ENCODE results near the gene THSD7B.
A peak's percentile ranks its signal among the peaks of the same experiment; 100 is the strongest.

THSD7B gene

DNA sequence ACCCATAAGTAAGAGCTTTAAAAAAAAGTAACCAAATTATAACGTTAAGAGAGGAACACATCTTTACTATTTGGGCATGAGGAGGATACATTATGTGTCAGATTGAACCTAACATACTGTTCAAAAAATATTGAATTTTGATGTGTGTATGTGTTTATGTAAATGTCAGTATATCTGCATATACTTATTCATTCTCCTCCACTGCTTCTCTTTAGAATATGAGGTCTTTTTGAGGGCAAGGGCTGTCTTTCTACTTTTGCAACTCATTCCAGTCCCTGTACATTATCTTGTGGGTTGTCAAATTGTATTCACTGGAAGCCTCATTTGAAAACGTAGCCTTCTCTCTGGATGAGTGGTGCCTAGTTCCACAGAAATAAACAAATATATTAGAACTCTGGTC lies 689.5 kb downstream of the THSD7B start:
- Histone ChIP-seq H3K4me3 (ENCODE audit: low read length) (no peak overlapping the region), H3F3A (ENCODE audit: control insufficient read depth, insufficient read depth) (no peaks in the 10 kb centered on the region), H3K9me2 (replicated peaks; ENCODE audit: control insufficient read depth, low read length) (no peaks in the 10 kb centered on the region), H3K79me2 (ENCODE audit: control insufficient read depth, low read length) (no peaks in the 10 kb centered on the region), H3K4me1 (ENCODE audit: control insufficient read depth, low read length) (no peaks in the 10 kb centered on the region), H3K27ac (ENCODE audit: low read depth, low read length) (no peak overlapping the region), H3K27me3 (ENCODE audit: control insufficient read depth, low read length) (no peaks in the 10 kb centered on the region), H3K9me3 (ENCODE audit: control insufficient read depth, insufficient read depth, low read length) (no peaks in the 10 kb centered on the region), H4K20me1 (ENCODE audit: control insufficient read depth, insufficient read depth, low read depth, low read length) (no peaks in the 10 kb centered on the region), H3K36me3 (ENCODE audit: control insufficient read depth, low read length) (no peaks in the 10 kb centered on the region), H3K4me2 (ENCODE audit: low read length) (no peak overlapping the region)
- TF ChIP-seq EZH2phosphoT487 (IDR thresholded peaks at IDR 0.05; ENCODE audit: borderline replicate concordance, low read length), result no peak
- TF ChIP-seq CTCF (IDR thresholded peaks at IDR 0.05; ENCODE audit: low read depth, low read length, poor library complexity, severe bottlenecking), result no peak

DNA sequence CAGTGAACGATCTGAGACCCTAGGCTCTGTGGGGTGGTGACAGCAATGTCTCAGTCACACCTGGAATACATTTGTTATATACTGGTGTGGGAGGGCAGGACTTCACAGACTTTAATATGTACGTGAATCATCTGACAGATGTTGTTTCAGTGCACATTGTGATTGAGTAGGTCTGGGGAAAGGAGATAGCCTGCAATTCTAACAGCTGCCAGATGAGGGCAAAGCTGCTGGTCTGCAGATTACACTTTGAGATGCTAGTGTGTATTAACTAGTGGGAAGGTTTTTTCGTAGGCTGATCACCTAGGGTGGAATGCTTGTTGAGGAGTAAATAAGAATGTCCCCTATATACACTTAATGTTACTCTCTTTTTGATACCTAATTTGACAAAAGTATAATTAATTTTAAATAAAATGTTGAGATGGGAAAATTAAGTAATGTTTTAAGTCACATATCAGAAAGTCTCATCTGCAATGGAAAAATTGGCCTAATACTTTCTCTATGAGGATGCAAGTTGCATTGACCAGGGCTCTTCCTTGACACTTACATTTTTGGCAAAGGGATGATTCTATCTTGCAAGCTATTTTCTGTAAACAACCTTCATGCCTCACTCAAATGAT lies 702.0 kb downstream of the THSD7B start:
- Histone ChIP-seq H3K4me2 (ENCODE audit: low read length) (no peak overlapping the region), H3K4me1 (ENCODE audit: control insufficient read depth, low read length) (no peaks in the 10 kb centered on the region), H3K9me3 (ENCODE audit: control insufficient read depth, insufficient read depth, low read length) (no peaks in the 10 kb centered on the region), H3K27ac (ENCODE audit: low read depth, low read length) (no peak overlapping the region), H3K79me2 (ENCODE audit: control insufficient read depth, low read length) (no peaks in the 10 kb centered on the region), H3K27me3 (ENCODE audit: control insufficient read depth, low read length) (no peaks in the 10 kb centered on the region), H3K36me3 (ENCODE audit: control insufficient read depth, low read length) (no peaks in the 10 kb centered on the region), H3F3A (ENCODE audit: control insufficient read depth, insufficient read depth) (no peaks in the 10 kb centered on the region), H3K4me3 (ENCODE audit: low read length) (no peak overlapping the region), H3K9me2 (replicated peaks; ENCODE audit: control insufficient read depth, low read length) (no peaks in the 10 kb centered on the region), H4K20me1 (ENCODE audit: control insufficient read depth, insufficient read depth, low read depth, low read length) (no peaks in the 10 kb centered on the region)
- TF ChIP-seq EZH2phosphoT487 (IDR thresholded peaks at IDR 0.05; ENCODE audit: borderline replicate concordance, low read length), result no peak
- TF ChIP-seq CTCF (IDR thresholded peaks at IDR 0.05; ENCODE audit: low read depth, low read length, poor library complexity, severe bottlenecking), result peak; percentile 60

DNA sequence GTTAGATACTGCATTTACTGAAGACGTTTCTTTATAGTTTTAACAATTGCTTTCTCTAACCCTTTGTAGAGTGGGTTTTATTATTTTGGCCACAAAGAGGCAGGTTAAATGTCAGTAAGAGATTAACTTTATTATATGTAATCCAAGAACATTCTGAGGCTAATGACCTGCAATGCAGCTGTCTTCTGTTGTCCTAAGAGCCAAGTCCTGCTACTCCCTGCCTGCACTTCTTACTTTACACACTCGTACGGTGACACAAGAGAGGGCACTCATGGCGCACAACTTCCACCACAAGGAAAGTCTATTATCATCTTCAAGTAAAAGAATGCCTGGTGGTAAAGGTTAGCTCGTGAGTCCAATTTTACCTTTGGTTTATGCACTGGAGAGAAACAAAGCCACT lies 727.9 kb downstream of the THSD7B start:
- Histone ChIP-seq H3K4me1 (ENCODE audit: control insufficient read depth, low read length) (no peaks in the 10 kb centered on the region), H3K79me2 (ENCODE audit: control insufficient read depth, low read length) (no peaks in the 10 kb centered on the region), H3K9me2 (replicated peaks; ENCODE audit: control insufficient read depth, low read length) (no peaks in the 10 kb centered on the region; the same call in 1 of the 2 replicates), H3K36me3 (ENCODE audit: control insufficient read depth, low read length) (no peaks in the 10 kb centered on the region), H4K20me1 (ENCODE audit: control insufficient read depth, insufficient read depth, low read depth, low read length) (no peaks in the 10 kb centered on the region), H3K27me3 (ENCODE audit: control insufficient read depth, low read length) (no peaks in the 10 kb centered on the region), H3K9me3 (ENCODE audit: control insufficient read depth, insufficient read depth, low read length) (no peaks in the 10 kb centered on the region), H3K27ac (ENCODE audit: low read depth, low read length) (no peak overlapping the region), H3F3A (ENCODE audit: control insufficient read depth, insufficient read depth) (no peaks in the 10 kb centered on the region), H3K4me2 (ENCODE audit: low read length) (no peak overlapping the region), H3K4me3 (ENCODE audit: low read length) (no peak overlapping the region)
- no peak for TF ChIP-seq EZH2phosphoT487 (IDR thresholded peaks at IDR 0.05; ENCODE audit: borderline replicate concordance, low read length)
- no peak for TF ChIP-seq CTCF (IDR thresholded peaks at IDR 0.05; ENCODE audit: low read depth, low read length, poor library complexity, severe bottlenecking)

Data from DOHH2 (cell line).